OCI-LY3 (cell line): ENCODE measurements around the gene SUCLA2.

Source experiments
- H2AFZ ChIP-seq: fragments of 200-600, 300-600 bp; shearing (Covaris generic); 2 replicates; pipeline ENCODE4 v1.6.0; 2014; ENCODE audit warnings: antibody characterized with exemption, low read depth, low read length
- H3K27ac ChIP-seq: fragments of 200-600, 300-600 bp; sonication (generic); 2 replicates; pipeline ENCODE4 v1.5.1; 2014; ENCODE audit warnings: mild to moderate bottlenecking, low read length, moderate library complexity, mixed read lengths
- H3K27me3 ChIP-seq: fragments of 200-600, 300-600 bp; sonication (generic); 2 replicates; pipeline ENCODE4 v1.6.1; 2014; ENCODE audit warnings: low read depth, low read length, mixed read lengths
- H3K36me3 ChIP-seq: fragments of 200-600, 300-600 bp; sonication (generic); replicated peaks from 2 replicates; pipeline ENCODE3; 2014; ENCODE audit warnings: low read depth, low read length, mixed read lengths
- H3K4me1 ChIP-seq: fragments of 300-600, 200-600 bp; sonication (generic); 2 replicates; pipeline ENCODE4 v1.6.1; 2014; ENCODE audit warnings: low read length, mixed read lengths
- H3K4me2 ChIP-seq: fragments of 200-600, 300-600 bp; sonication (generic); 2 replicates; pipeline ENCODE4 v1.6.1; 2014; ENCODE audit warnings: low read length, mixed read lengths
- H3K4me3 ChIP-seq: fragments of 300-600, 200-600 bp; sonication (generic); 2 replicates; pipeline ENCODE4 v1.5.1; 2014; ENCODE audit warnings: antibody characterized with exemption, mild to moderate bottlenecking, low read length, moderate library complexity
- H3K79me2 ChIP-seq: fragments of 300-600, 200-600 bp; shearing (Covaris generic); 2 replicates; pipeline ENCODE4 v1.6.1; 2014; ENCODE audit warnings: mild to moderate bottlenecking, low read length, mixed read lengths
- H3K9ac ChIP-seq: fragments of 300-600, 200-600 bp; shearing (Covaris generic); 2 replicates; pipeline ENCODE4 v1.6.0; 2014; ENCODE audit warnings: mild to moderate bottlenecking, low read length, moderate library complexity
- H3K9me3 ChIP-seq: fragments of 200-600, 300-600 bp; shearing (Covaris generic); 2 replicates; pipeline ENCODE4 v1.6.1; 2014; ENCODE audit warnings: low read length, mixed read lengths; ENCODE audit not compliant: insufficient read depth
- H4K20me1 ChIP-seq: fragments of 200-600, 300-600 bp; sonication (generic); 2 replicates; pipeline ENCODE4 v1.6.1; 2016; ENCODE audit warnings: low read length, mixed read lengths; ENCODE audit not compliant: insufficient read depth
- EZH2phosphoT487 ChIP-seq: fragments of 200-600 bp; shearing (Covaris generic); IDR thresholded peaks from 2 replicates; pipeline ENCODE4 v1.6.1; 2018; ENCODE audit warnings: antibody characterized with exemption, mixed run types, low read depth
- TF ChIP-seq, protein P1 (sequence below): fragments of 200-600, 300-600 bp; sonication (generic); IDR thresholded peaks from 2 replicates; pipeline ENCODE4 v1.5.1; 2014; ENCODE audit warnings: antibody characterized with exemption, low read length, low read depth

SUCLA2 gene

GRCh38 chr13:47903836-47904235 is 97.2 kb downstream of the SUCLA2 start:
- Histone ChIP-seq H3K4me3 (peak overlapping the region; percentile 63), H3K9ac (peak overlapping the region; percentile 24; the same call in 1 of the 2 replicates), H3K4me1 (peaks cover 11% of the 10 kb centered on the region), H4K20me1 (no peaks in the 10 kb centered on the region), H3K79me2 (no peaks in the 10 kb centered on the region), H3K27me3 (no peaks in the 10 kb centered on the region), H3K36me3 (peaks cover 16% of the 10 kb centered on the region), H3K9me3 (peaks cover 14% of the 10 kb centered on the region), H3K27ac (peak overlapping the region; percentile 20; the same call in 1 of the 2 replicates), H3K4me2 (peak overlapping the region; percentile 57), H2AFZ (peak overlapping the region; percentile 96)
- no peak for TF ChIP-seq EZH2phosphoT487
- TF ChIP-seq, protein P1, sequence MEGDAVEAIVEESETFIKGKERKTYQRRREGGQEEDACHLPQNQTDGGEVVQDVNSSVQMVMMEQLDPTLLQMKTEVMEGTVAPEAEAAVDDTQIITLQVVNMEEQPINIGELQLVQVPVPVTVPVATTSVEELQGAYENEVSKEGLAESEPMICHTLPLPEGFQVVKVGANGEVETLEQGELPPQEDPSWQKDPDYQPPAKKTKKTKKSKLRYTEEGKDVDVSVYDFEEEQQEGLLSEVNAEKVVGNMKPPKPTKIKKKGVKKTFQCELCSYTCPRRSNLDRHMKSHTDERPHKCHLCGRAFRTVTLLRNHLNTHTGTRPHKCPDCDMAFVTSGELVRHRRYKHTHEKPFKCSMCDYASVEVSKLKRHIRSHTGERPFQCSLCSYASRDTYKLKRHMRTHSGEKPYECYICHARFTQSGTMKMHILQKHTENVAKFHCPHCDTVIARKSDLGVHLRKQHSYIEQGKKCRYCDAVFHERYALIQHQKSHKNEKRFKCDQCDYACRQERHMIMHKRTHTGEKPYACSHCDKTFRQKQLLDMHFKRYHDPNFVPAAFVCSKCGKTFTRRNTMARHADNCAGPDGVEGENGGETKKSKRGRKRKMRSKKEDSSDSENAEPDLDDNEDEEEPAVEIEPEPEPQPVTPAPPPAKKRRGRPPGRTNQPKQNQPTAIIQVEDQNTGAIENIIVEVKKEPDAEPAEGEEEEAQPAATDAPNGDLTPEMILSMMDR: no peak

- no peak for TF ChIP-seq EZH2phosphoT487
- TF ChIP-seq, protein P1: no peak
Measured at GRCh38 chr13:47901441-47901840, 99.6 kb downstream of the SUCLA2 start.

DNA sequence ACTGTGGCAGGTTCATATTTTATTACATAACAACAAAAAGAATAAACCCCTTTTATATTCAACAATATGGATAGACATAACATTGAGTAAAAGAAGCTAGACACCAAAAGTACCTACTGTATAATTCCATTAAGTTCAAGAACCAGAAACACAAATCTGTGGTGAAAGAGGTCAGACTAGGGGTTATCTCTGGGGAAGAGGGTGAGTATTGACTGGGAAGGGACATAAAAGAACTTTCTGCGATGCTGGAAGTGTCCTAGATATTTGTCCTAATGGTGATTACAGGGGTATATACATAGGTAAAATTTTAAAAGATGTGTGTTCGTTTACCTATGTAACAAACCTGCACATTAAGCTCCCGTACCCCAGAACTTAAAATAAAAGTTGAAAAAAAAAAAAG is 103.0 kb downstream of the SUCLA2 start:
- H3K27me3 ChIP-seq: no peaks in the 10 kb centered on the region
- H3K9me3 ChIP-seq: no peaks in the 10 kb centered on the region
- no peak overlapping the region for H3K9ac ChIP-seq
- no peak overlapping the region for H3K4me2 ChIP-seq
- no peak overlapping the region for H3K27ac ChIP-seq
- no peaks in the 10 kb centered on the region for H3K4me1 ChIP-seq
- TF ChIP-seq EZH2phosphoT487: no peak
- TF ChIP-seq, protein P1: no peak
- no peak overlapping the region for H3K4me3 ChIP-seq
- no peaks in the 10 kb centered on the region for H3K36me3 ChIP-seq
- H2AFZ ChIP-seq: no peak overlapping the region
- H3K79me2 ChIP-seq: no peaks in the 10 kb centered on the region
- no peaks in the 10 kb centered on the region for H4K20me1 ChIP-seq

More at GRCh38 chr13:47901441-47901840, 99.6 kb downstream of the SUCLA2 start:
- H3K4me1 ChIP-seq: peaks cover 11% of the 10 kb centered on the region
- H3K4me2 ChIP-seq: no peak overlapping the region
- H3K27me3 ChIP-seq: no peaks in the 10 kb centered on the region
- no peak overlapping the region for H2AFZ ChIP-seq
- H4K20me1 ChIP-seq: no peaks in the 10 kb centered on the region
- H3K79me2 ChIP-seq: no peaks in the 10 kb centered on the region
- no peak overlapping the region for H3K27ac ChIP-seq
- H3K36me3 ChIP-seq: peaks cover 16% of the 10 kb centered on the region
- no peak overlapping the region for H3K9ac ChIP-seq
- no peak overlapping the region for H3K4me3 ChIP-seq
- peaks cover 14% of the 10 kb centered on the region for H3K9me3 ChIP-seq

DNA sequence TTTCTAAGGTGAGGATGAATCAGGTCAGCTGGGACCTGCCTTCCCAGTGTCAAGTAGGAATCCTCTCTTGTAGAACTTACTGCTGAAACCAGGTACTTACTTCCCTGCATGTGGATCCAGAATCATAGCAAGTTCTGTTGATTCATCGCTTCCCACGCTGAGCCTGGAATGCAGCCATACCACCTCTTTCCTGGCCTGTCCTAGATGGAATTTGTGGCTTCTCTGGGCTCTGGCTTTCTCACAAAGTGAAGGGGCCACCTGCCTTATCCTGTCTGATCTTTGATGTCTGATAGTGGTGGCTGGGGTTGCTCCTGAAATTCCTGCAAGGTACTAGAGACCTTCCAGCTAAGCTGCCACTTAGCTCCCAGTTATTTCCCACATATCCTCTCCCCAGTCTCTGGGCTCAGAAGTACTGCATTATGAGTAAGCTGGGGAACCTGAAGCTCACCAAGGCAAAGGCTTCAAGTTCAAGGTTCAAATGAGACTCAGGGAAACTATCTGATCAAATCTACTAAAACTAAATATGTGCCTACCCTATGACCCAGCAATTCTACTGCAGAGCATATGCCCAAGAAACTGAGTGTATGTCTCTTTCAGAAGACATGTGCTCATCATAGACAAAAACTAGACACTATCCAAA is 103.5 kb downstream of the SUCLA2 start:
- TF ChIP-seq, protein P1: no peak
- TF ChIP-seq EZH2phosphoT487: no peak
- H2AFZ ChIP-seq: no peak overlapping the region
- no peak overlapping the region for H3K4me2 ChIP-seq
- no peaks in the 10 kb centered on the region for H4K20me1 ChIP-seq
- no peak overlapping the region for H3K27ac ChIP-seq
- H3K4me3 ChIP-seq: no peak overlapping the region
- H3K9ac ChIP-seq: no peak overlapping the region
- no peaks in the 10 kb centered on the region for H3K36me3 ChIP-seq
- H3K4me1 ChIP-seq: no peaks in the 10 kb centered on the region
- H3K27me3 ChIP-seq: no peaks in the 10 kb centered on the region
- no peaks in the 10 kb centered on the region for H3K79me2 ChIP-seq
- no peaks in the 10 kb centered on the region for H3K9me3 ChIP-seq
